RPMI7951 (cell line): ENCODE data around the gene PRKCQ. TPM values are rescaled to one million over a fixed set of nuclear protein-coding genes. Genes with fewer than 3 reads are reported as not detected.
A peak's percentile ranks its signal among the peaks of the same experiment; 100 is the strongest.
"Not testable (repeated sequence)": the region's sequence is repeated elsewhere in the genome, so short reads cannot be mapped to it uniquely, and the experiment has no call there.

Source experiments
- DNase-seq: peaks from one replicate; pipeline ENCODE4 v3.0.0-alpha.2; 2012; ENCODE audit warnings: low read depth
- total RNA-seq: library from RNA; depleted of rRNA; stranded (reverse); fragments of >200 nt; shearing (Covaris generic); gene quantifications from 2 replicates; pipeline ENCODE4 v1.2.3, GENCODE V29; 2014

Gene PRKCQ
- total RNA-seq, 1 experiment from 2014 or later: not detected

DNA sequence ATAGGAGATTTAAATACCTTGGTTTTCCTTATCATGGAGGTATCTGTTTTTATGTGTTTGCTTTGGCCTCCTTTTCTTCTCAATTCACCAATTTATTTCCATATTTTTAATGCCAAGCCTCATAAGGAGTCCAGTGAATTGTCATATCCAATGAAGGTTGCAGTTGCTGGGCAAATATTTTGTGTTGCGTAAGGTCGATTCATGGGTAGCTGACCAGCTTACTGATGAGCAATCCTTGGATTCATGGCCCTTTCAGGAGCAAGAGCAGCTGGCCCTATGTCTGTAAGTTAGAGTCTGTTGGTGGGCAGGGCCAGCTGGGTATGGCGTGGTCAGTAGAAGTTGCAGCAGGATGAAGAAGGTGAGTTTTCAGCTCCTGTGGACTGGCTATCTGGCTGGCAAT lies 194.4 kb downstream of the PRKCQ start:
- DNase-seq: peak; percentile 84

DNA sequence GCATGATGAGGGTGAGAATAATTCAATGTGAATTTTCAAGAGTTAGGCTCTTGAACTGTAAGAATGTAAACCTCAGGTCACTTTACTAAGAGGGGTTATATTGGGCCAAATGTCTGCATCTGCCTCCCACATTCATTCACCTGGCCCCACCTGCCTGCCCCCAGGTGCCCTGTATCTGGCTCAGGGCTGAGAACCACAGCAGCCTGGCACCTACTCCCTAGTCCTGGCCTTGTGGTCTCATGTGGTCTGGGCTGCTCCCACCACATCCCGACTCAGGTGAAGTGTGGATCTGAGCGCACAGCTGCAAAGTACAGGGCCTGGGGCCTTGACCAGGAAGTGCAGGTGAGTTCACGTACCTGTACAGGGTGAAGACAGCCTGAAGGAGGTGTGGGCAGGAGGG lies 195.2 kb downstream of the PRKCQ start:
- DNase-seq: no peak

DNA sequence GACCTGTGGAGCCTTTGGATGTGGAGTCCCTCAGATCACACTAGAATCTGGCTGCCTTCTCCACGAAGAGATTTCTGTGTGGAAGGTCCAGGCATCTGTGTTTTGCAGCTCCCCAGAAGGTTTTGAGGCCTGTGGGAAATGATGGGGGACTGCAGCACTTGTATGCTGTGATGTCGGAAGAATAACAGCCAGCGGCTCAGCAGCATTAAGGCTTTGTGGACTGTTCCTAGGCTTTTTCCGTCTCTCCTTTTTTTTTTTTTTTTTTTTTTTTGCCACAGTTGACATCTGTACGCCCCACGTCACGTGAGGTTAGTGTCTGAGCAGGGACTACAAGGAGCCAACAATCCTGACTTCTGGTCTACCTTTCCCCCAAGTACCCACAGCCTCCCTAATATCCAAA lies 196.0 kb downstream of the PRKCQ start:
- DNase-seq: no peak

DNA sequence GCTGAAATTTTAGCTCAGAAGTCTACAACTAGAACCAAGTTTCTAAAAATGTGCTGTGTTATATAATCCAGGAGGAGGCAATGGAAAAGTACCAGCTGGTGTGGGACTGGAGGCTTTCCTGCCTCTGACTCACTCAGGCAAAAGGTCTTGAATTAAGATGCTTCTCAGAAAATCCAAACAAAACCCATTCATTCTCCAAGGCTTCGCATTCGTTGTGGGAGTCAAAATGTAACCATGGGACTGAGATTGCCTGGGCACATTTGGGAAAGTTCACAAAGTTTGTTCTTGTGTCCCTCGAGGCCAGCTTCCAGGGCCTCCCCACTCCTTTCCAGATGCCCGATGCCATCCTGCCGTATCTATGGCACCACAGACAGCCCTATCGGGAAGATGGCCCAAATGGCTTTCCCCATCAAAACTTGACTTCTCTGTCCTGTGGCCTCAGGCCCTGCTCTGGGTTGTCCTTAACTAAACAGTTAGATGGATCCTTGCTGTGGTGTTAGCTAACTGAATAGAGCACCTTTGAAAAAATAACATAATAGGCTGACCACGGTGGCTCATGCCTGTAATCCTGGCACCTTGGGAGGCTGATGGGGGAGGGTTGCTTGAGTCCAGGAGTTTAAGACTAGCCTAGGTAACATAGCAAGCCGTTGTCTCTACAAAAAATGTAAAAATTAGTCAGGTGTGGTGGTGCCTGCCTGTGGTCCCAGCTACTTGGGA lies 196.8 kb downstream of the PRKCQ start:
- peak; percentile 96 for DNase-seq

DNA sequence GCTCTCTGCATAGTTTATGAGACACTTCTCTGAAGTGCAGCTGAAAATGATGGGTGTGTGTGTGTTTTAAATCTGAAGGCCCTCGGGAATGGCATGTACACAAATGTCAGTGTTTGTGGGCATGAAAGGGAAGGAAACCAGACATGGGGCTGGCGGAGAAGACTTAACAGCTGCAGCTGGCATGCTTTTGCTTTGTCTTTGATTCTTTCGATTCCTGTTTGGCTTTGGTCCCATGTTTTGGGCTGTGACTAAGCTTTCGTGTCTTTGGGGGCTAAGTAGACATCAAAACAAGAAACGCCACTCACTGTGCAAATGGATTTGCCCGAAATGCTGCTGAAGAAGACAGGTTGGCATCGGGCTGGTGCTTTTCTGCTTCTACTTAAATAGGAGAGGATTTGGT lies 198.0 kb downstream of the PRKCQ start:
- DNase-seq: peak; percentile 99

DNA sequence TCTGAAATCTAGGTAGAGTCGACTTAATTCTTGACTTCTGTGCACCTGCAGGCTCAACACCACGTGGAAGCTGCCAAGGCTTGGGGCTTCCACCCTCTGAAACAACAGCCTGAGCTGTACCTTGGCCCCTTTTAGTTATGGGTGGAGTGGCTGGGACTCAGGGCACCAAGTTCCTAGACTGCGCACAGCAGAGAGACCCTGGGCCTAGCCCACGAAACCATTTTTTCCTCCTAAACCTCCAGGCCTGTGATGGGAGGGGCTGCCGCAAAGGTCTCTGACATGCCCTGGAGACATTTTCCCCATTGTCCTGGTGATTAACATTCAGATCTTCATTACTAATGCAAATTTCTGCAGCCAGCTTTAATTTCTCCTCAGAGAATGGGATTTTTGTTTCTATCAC lies 199.6 kb downstream of the PRKCQ start:
- not testable (repeated sequence) for DNase-seq

DNA sequence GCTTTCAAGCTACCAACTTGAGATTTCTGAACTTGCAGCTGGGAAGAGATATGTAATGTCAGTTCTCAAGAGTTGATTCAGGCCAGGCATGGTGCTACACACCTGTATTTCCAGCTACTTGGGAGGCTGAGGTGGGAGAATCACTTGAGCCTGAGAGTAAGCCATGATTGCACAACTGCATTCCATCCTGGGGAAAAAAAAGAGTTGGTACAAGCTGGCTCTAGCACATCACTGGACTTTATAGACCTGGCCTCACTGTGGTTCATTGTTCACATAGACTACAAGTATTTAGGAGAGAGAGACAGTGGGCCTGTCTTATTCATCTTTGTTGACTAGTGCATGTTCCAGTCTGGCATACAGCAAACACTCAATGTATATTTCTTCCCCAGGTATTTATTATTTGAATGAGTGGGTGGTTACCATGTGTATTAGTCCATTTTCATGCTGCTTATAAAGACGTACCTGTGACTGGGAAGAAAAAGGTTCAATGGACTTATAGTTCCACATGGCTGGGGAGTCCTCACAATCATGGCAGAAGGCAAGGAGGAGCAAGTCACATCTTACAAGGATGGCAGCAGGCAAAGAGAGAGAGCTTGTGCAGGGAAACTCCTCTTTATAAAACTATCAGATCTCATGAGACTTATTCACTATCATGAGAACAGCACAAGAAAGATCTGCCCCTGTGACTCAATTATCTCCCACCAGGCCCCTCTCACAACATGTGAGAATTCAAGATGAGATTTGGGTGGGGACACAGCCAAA lies 200.9 kb downstream of the PRKCQ start:
- no peak for DNase-seq
